Karpas-422 (cell line): Measurements from ENCODE around the gene CLPSL2. TPM values are rescaled to one million over a fixed set of nuclear protein-coding genes. Genes with fewer than 3 reads are reported as not detected.

ENCODE experiments used
- DNase-seq: peaks from one replicate; pipeline ENCODE4 v3.0.0-alpha.2; 2015
- H2AFZ ChIP-seq: fragments of 200-600 bp; sonication (generic); 2 replicates; pipeline ENCODE4 v1.6.1; 2014; ENCODE audit warnings: antibody characterized with exemption, low read length, mixed read lengths
- H3K27ac ChIP-seq: fragments of 200-600 bp; sonication (generic); 2 replicates; pipeline ENCODE4 v1.5.1; 2014; ENCODE audit warnings: mild to moderate bottlenecking, low read length, moderate library complexity
- H3K27me3 ChIP-seq: fragments of 200-600 bp; sonication (generic); 2 replicates; pipeline ENCODE4 v1.6.1; 2014; ENCODE audit warnings: low read length, mixed read lengths
- H3K36me3 ChIP-seq: fragments of 200-600 bp; sonication (generic); 2 replicates; pipeline ENCODE4 v1.6.1; 2014; ENCODE audit warnings: low read length, mixed read lengths; ENCODE audit not compliant: insufficient read depth
- H3K4me1 ChIP-seq: fragments of 200-600 bp; sonication (generic); 2 replicates; pipeline ENCODE4 v1.6.1; 2014; ENCODE audit warnings: mild to moderate bottlenecking, low read length, mixed read lengths
- H3K4me2 ChIP-seq: fragments of 200-600 bp; sonication (generic); 2 replicates; pipeline ENCODE4 v1.6.1; 2014; ENCODE audit warnings: low read length, low read depth, mild to moderate bottlenecking; ENCODE audit not compliant: poor library complexity, severe bottlenecking
- H3K4me3 ChIP-seq: fragments of 200-600 bp; sonication (generic); 2 replicates; pipeline ENCODE4 v1.5.1; 2014; ENCODE audit warnings: mild to moderate bottlenecking, antibody characterized with exemption, low read length, mixed read lengths
- H3K79me2 ChIP-seq: fragments of 200-600 bp; sonication (generic); 2 replicates; pipeline ENCODE4 v1.6.1; 2014; ENCODE audit warnings: mild to moderate bottlenecking, low read length, mixed read lengths
- H3K9ac ChIP-seq: fragments of 200-600 bp; sonication (generic); 2 replicates; pipeline ENCODE4 v1.6.0; 2014; ENCODE audit warnings: low read length
- H3K9me2 ChIP-seq: fragments of 200-600 bp; sonication (generic), shearing (Covaris generic); replicated peaks from 2 replicates; pipeline ENCODE4 v1.6.0; 2014; ENCODE audit warnings: mild to moderate bottlenecking, low read length, moderate library complexity; ENCODE audit not compliant: insufficient read depth
- H3K9me3 ChIP-seq: fragments of 300-700, 200-600 bp; sonication (generic); 2 replicates; pipeline ENCODE4 v1.6.1; 2014; ENCODE audit warnings: low read length, mixed read lengths
- H4K20me1 ChIP-seq: fragments of 200-600 bp; sonication (generic); 2 replicates; pipeline ENCODE4 v1.6.1; 2014; ENCODE audit warnings: mild to moderate bottlenecking, antibody characterized with exemption, low read length, low read depth; ENCODE audit not compliant: insufficient read depth
- total RNA-seq: library from RNA; depleted of rRNA; stranded (reverse); fragments of >200 nt; shearing (Covaris generic); gene quantifications from 2 replicates; pipeline ENCODE4 v1.2.3, GENCODE V29; 2014; ENCODE audit warnings: low replicate concordance

The CLPSL2 gene
- total RNA-seq, 1 experiment from 2014 or later: not detected

- Histone ChIP-seq H3K36me3 (no peaks in the 10 kb centered on the region), H3K4me1 (peaks cover 19% of the 10 kb centered on the region), H3K4me3 (no peak overlapping the region), H3K27ac (no peak overlapping the region), H3K4me2 (no peak overlapping the region), H4K20me1 (no peaks in the 10 kb centered on the region), H3K27me3 (no peaks in the 10 kb centered on the region), H3K9me2 (no peaks in the 10 kb centered on the region), H3K79me2 (no peaks in the 10 kb centered on the region), H2AFZ (no peak overlapping the region), H3K9me3 (no peaks in the 10 kb centered on the region), H3K9ac (no peak overlapping the region)
- DNase-seq: no peak
Observed at GRCh38 chr6:35739645-35740524, 36.5 kb upstream of the CLPSL2 start.

- H3K27me3 ChIP-seq: no peaks in the 10 kb centered on the region
- no peak for DNase-seq
- no peak overlapping the region for H3K9ac ChIP-seq
- no peaks in the 10 kb centered on the region for H3K4me1 ChIP-seq
- no peak overlapping the region for H3K4me3 ChIP-seq
- H3K79me2 ChIP-seq: no peaks in the 10 kb centered on the region
- H4K20me1 ChIP-seq: no peaks in the 10 kb centered on the region
- no peaks in the 10 kb centered on the region for H3K36me3 ChIP-seq
- no peaks in the 10 kb centered on the region for H3K9me3 ChIP-seq
- no peak overlapping the region for H2AFZ ChIP-seq
- no peak overlapping the region for H3K27ac ChIP-seq
- no peak overlapping the region for H3K4me2 ChIP-seq
- H3K9me2 ChIP-seq: no peaks in the 10 kb centered on the region
Observed at GRCh38 chr6:35742842-35743241, 33.6 kb upstream of the CLPSL2 start.

GRCh38 chr6:35745509-35745908, 30.9 kb upstream of the CLPSL2 start:
- no peaks in the 10 kb centered on the region for H3K27me3 ChIP-seq

GRCh38 chr6:35746516-35746915, 29.9 kb upstream of the CLPSL2 start:
- Histone ChIP-seq H3K4me1 (no peaks in the 10 kb centered on the region), H2AFZ (no peak overlapping the region), H3K79me2 (no peaks in the 10 kb centered on the region), H3K36me3 (no peaks in the 10 kb centered on the region), H3K9ac (no peak overlapping the region), H4K20me1 (no peaks in the 10 kb centered on the region), H3K4me2 (no peak overlapping the region), H3K27me3 (no peaks in the 10 kb centered on the region), H3K4me3 (no peak overlapping the region), H3K9me2 (no peaks in the 10 kb centered on the region), H3K9me3 (no peaks in the 10 kb centered on the region), H3K27ac (no peak overlapping the region)
- DNase-seq: no peak

More at GRCh38 chr6:35745509-35745908, 30.9 kb upstream of the CLPSL2 start:
- Histone ChIP-seq H4K20me1 (no peaks in the 10 kb centered on the region), H3K9ac (no peak overlapping the region), H3K4me1 (no peaks in the 10 kb centered on the region), H3K9me2 (no peaks in the 10 kb centered on the region), H3K4me2 (no peak overlapping the region), H3K4me3 (no peak overlapping the region), H3K27ac (no peak overlapping the region), H3K9me3 (no peaks in the 10 kb centered on the region), H2AFZ (no peak overlapping the region), H3K36me3 (no peaks in the 10 kb centered on the region), H3K79me2 (no peaks in the 10 kb centered on the region)
- DNase-seq: no peak

- H3K79me2 ChIP-seq: no peaks in the 10 kb centered on the region
- DNase-seq: no peak
- H3K9me2 ChIP-seq: no peaks in the 10 kb centered on the region
- H2AFZ ChIP-seq: no peak overlapping the region
- no peaks in the 10 kb centered on the region for H3K27me3 ChIP-seq
- H3K4me3 ChIP-seq: no peak overlapping the region
- no peaks in the 10 kb centered on the region for H4K20me1 ChIP-seq
- H3K27ac ChIP-seq: no peak overlapping the region
- no peaks in the 10 kb centered on the region for H3K36me3 ChIP-seq
- H3K9ac ChIP-seq: no peak overlapping the region
- no peak overlapping the region for H3K4me2 ChIP-seq
- H3K4me1 ChIP-seq: no peaks in the 10 kb centered on the region
- no peaks in the 10 kb centered on the region for H3K9me3 ChIP-seq
Observed at GRCh38 chr6:35747877-35748276, 28.5 kb upstream of the CLPSL2 start.

GRCh38 chr6:35750557-35750956, 25.8 kb upstream of the CLPSL2 start:
- no peak overlapping the region for H3K27ac ChIP-seq
- H4K20me1 ChIP-seq: no peaks in the 10 kb centered on the region
- no peaks in the 10 kb centered on the region for H3K9me2 ChIP-seq
- no peaks in the 10 kb centered on the region for H3K4me1 ChIP-seq
- DNase-seq: no peak
- H2AFZ ChIP-seq: no peak overlapping the region
- no peak overlapping the region for H3K9ac ChIP-seq
- no peaks in the 10 kb centered on the region for H3K9me3 ChIP-seq
- H3K27me3 ChIP-seq: no peaks in the 10 kb centered on the region
- no peaks in the 10 kb centered on the region for H3K79me2 ChIP-seq
- H3K36me3 ChIP-seq: no peaks in the 10 kb centered on the region
- no peak overlapping the region for H3K4me2 ChIP-seq
- H3K4me3 ChIP-seq: no peak overlapping the region

- Histone ChIP-seq H3K36me3 (no peaks in the 10 kb centered on the region), H2AFZ (no peak overlapping the region), H3K9me3 (no peaks in the 10 kb centered on the region), H3K9ac (no peak overlapping the region), H3K79me2 (no peaks in the 10 kb centered on the region), H3K27me3 (no peaks in the 10 kb centered on the region), H3K27ac (no peak overlapping the region), H3K4me3 (no peak overlapping the region), H4K20me1 (no peaks in the 10 kb centered on the region), H3K4me1 (no peaks in the 10 kb centered on the region), H3K4me2 (no peak overlapping the region), H3K9me2 (no peaks in the 10 kb centered on the region)
- DNase-seq: no peak
Observed at GRCh38 chr6:35751594-35751993, 24.8 kb upstream of the CLPSL2 start.

- no peak overlapping the region for H2AFZ ChIP-seq
- no peak overlapping the region for H3K4me2 ChIP-seq
- no peaks in the 10 kb centered on the region for H3K36me3 ChIP-seq
- H3K9ac ChIP-seq: no peak overlapping the region
- H3K4me3 ChIP-seq: no peak overlapping the region
- no peak for DNase-seq
- no peaks in the 10 kb centered on the region for H3K9me2 ChIP-seq
- no peaks in the 10 kb centered on the region for H4K20me1 ChIP-seq
- no peaks in the 10 kb centered on the region for H3K27me3 ChIP-seq
- H3K79me2 ChIP-seq: no peaks in the 10 kb centered on the region
- no peaks in the 10 kb centered on the region for H3K4me1 ChIP-seq
- H3K9me3 ChIP-seq: no peaks in the 10 kb centered on the region
- H3K27ac ChIP-seq: no peak overlapping the region
Observed at GRCh38 chr6:35752330-35752729, 24.1 kb upstream of the CLPSL2 start.
